Right cardiac atrium (tissue), 5 donors: ENCODE data around the gene TNS3. TPM values are rescaled to one million over a fixed set of nuclear protein-coding genes. Genes with fewer than 3 reads are reported as not detected.

ENCODE experiments used
- ATAC-seq, 2 donors: fragments of 200-7000 bp; cut with Tn5 transposase; one replicate each; pipeline versions ENCODE4 v1.8.0 to v1.9.1; 2020; ENCODE audit warnings: moderate library complexity in 2 of 2, mild to moderate bottlenecking in 1 of 2
- DNase-seq, 3 donors: peaks; one replicate each; pipeline ENCODE4 v3.0.0-alpha.2; 2020
- H3K27ac ChIP-seq: one replicate; pipeline ENCODE4 v1.5.1; 2013; ENCODE audit warnings: mild to moderate bottlenecking, low read length, control low read depth, moderate library complexity
- H3K27me3 ChIP-seq: one replicate; pipeline ENCODE4 v1.6.1; 2013; ENCODE audit not compliant: control insufficient read depth, insufficient read depth
- H3K4me1 ChIP-seq: one replicate; pipeline ENCODE4 v1.6.1; 2013; ENCODE audit warnings: low read length; ENCODE audit not compliant: control insufficient read depth, insufficient read depth
- H3K4me3 ChIP-seq: one replicate; pipeline ENCODE4 v1.5.1; 2013; ENCODE audit warnings: low read length, control low read depth
- H3K9me3 ChIP-seq: one replicate; pipeline ENCODE4 v1.6.1; 2013; ENCODE audit warnings: low read length; ENCODE audit not compliant: control insufficient read depth
- WGBS: extraction: QIAGEN DNeasy Blood & Tissue Kit; methylation state at CpG from one replicate; pipeline ENCODE4 v1.1.7; 2013; 5-methylcytosine and 5-hydroxymethylcytosine counted together
- intact Hi-C, 4 donors: fragments of 100-400 bp; cut with DNase I; formaldehyde crosslinking; loops; one replicate each; pipeline versions ENCODE4 v1.11.0 to v1.14.0; 2022 to 2023
- polyA plus RNA-seq: library from polyadenylated mRNA; stranded (reverse); fragments of 200-250 nt; gene quantifications from one replicate; pipeline ENCODE4 v1.2.3, GENCODE V29; 2013
- total RNA-seq, 4 donors: library from RNA; stranded (reverse); fragmentation: NEBNext Ultra II Directional; extraction: Animal tissue kit (Norgen Biotek cat#: 25700); gene quantifications; one replicate each; pipeline ENCODE4 v1.2.1, GENCODE V29; 2021
- donor health status: healthy with polysubstance abuse.
- donor health status: DM: no; HTN: yes; CAD: no.
- donor health status: DM: no; HTN: no; CAD: no.
- donor health status: DM: no; HTN: yes; CAD: no; lungs with severe emphysema.
- donor health status: DM: yes; HTN: yes; CAD: no.

Gene TNS3
- total and polyA plus RNA-seq, 5 donors: 19.7 to 48.3 (median 40.4) TPM

DNA sequence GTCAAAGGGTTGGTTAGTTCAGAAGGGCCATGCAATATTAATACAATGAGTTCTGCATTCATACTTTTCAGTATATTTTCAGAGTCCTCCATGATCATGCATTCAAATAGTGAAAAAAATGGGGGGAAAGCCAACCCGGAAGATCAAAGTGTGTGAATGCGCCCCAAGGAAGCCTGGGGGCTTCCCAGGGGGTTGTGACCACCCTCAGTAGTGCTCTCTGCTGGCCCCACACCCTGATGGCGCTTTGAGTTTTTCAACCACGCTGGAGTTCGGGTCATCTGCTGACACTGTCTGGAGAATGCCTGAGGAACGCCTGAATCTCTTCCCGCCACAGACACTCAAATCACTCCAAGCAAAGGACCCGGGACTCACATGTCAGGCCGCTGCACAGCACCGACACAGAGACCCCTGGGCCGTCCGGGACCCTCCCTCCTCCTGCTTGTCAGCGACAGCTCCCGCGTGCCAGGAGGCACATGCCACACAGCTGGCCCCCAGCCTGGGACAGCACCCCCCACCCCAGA, 1.0 kb downstream of the TNS3 start:
- Histone ChIP-seq H3K27ac (no peak overlapping the region), H3K4me1 (peaks cover 19% of the 10 kb centered on the region), H3K4me3 (peak overlapping the region; percentile 65), H3K27me3 (no peaks in the 10 kb centered on the region), H3K9me3 (no peaks in the 10 kb centered on the region)
- WGBS: 9% methylated on average over 15 of the region's 15 CpGs
- DNase-seq (peak in 1 of 3 donors; percentile 66), ATAC-seq (peak in 1 of 2 donors; percentile 4)
- intact Hi-C loops: loop anchor here in 1 of 4 donors (10.0 kb wide), 1 partner anchor 136 kb away; no protein-coding TSS in a partner anchor

- intact Hi-C loops: loop anchor here in 1 of 4 donors (10.0 kb wide), 1 partner anchor 135 kb away; no protein-coding TSS in a partner anchor
- peak overlapping the region; percentile 65 for H3K4me3 ChIP-seq
- H3K27me3 ChIP-seq: no peaks in the 10 kb centered on the region
These were observed 1.7 kb downstream of the TNS3 start for GRCh38 chr7:47580175-47580706.

DNA sequence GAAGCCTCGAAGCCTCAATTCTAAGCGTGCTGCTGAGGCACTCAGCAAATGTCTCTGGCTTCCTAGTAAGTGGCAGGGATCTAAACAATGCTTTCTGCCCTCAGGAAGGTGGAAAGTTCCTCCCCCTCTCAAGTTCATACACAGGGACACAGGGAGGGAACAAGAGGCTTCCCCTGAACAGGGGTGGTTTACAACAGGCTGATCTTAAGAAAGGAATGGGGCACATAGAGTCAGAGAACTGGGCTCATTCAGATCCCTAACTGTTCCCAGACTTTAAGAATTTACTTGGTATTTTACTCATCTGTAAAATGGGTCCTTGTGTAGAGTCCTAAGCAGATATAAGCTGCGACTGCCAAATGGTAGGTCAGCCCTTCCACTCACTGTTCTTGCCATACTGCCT, 2.5 kb downstream of the TNS3 start:
- 80% methylated on average over 3 of the region's 3 CpGs for WGBS
- intact Hi-C loops: loop anchor here in 1 of 4 donors (10.0 kb wide), 1 partner anchor 145 kb away; no protein-coding TSS in a partner anchor
- Histone ChIP-seq H3K27me3 (no peaks in the 10 kb centered on the region), H3K9me3 (no peaks in the 10 kb centered on the region), H3K27ac (no peak overlapping the region), H3K4me3 (no peak overlapping the region), H3K4me1 (peaks cover 19% of the 10 kb centered on the region)
- ATAC-seq (no peak), DNase-seq (no peak)

More at GRCh38 chr7:47580175-47580706, 1.7 kb downstream of the TNS3 start:
- peak in 1 of 3 donors; percentile 72 for DNase-seq
- no peak for ATAC-seq
- WGBS: 62% methylated on average over 7 of the region's 7 CpGs
- H3K4me1 ChIP-seq: peaks cover 19% of the 10 kb centered on the region
- H3K27ac ChIP-seq: no peak overlapping the region
- H3K9me3 ChIP-seq: no peaks in the 10 kb centered on the region

GRCh38 chr7:47578579-47579270, 3.2 kb downstream of the TNS3 start:
- peak in 1 of 2 donors; percentile 18 for ATAC-seq

GRCh38 chr7:47577321-47577919, 4.5 kb downstream of the TNS3 start:
- intact Hi-C loops: loop anchor here in 1 of 4 donors (10.0 kb wide), 1 partner anchor 143 kb away; no protein-coding TSS in a partner anchor
- no peak overlapping the region for H3K4me3 ChIP-seq
- H3K27me3 ChIP-seq: no peaks in the 10 kb centered on the region
- ATAC-seq (peak; percentile 32 to 40), DNase-seq (peak in 2 of 3 donors; percentile 81 to 86)
- 39% methylated on average over 14 of the region's 14 CpGs for WGBS
- peak overlapping the region; percentile 58 for H3K27ac ChIP-seq
- no peaks in the 10 kb centered on the region for H3K9me3 ChIP-seq
- H3K4me1 ChIP-seq: peaks cover 19% of the 10 kb centered on the region

More at GRCh38 chr7:47578579-47579270, 3.2 kb downstream of the TNS3 start:
- WGBS: 49% methylated on average over 18 of the region's 18 CpGs
- Histone ChIP-seq H3K4me3 (no peak overlapping the region), H3K27me3 (no peaks in the 10 kb centered on the region), H3K9me3 (no peaks in the 10 kb centered on the region), H3K4me1 (peaks cover 19% of the 10 kb centered on the region), H3K27ac (no peak overlapping the region)
- intact Hi-C loops: loop anchor here in 1 of 4 donors (10.0 kb wide), 1 partner anchor 144 kb away; no protein-coding TSS in a partner anchor
- DNase-seq: no peak

DNA sequence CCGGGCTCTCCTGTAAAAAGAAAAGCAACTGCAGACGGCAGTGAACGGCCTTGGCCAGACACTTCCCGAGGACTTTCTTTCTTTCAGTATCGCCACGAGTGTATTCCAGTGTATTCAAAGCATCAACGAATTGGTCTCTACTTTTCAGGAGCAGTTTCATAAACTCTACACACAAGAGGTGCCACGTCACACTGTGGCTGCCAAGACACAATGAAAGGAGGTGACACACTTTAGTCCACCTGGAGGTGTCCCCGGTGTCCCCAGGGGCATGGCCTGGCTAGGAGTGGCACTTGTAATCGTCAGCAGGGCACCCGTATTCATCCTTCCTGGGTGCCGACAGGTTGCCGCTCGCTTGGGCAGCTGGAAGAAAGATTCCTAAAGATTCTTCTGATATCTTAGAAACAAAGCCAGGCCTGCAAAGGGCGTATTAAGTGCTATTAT, 5.0 kb downstream of the TNS3 start:
- 17% methylated on average over 15 of the region's 15 CpGs for WGBS
- no peak for ATAC-seq

GRCh38 chr7:47576031-47576865, 5.7 kb downstream of the TNS3 start:
- H3K27me3 ChIP-seq: no peaks in the 10 kb centered on the region
- ATAC-seq (peak; percentile 55 to 60), DNase-seq (peak; percentile 73 to 91 (median 86))
- H3K4me3 ChIP-seq: no peak overlapping the region
- peak overlapping the region; percentile 58 for H3K27ac ChIP-seq
- intact Hi-C loops: loop anchor here in 1 of 4 donors (10.0 kb wide), 1 partner anchor 141 kb away; no protein-coding TSS in a partner anchor
- 56% methylated on average over 13 of the region's 13 CpGs for WGBS
- peaks cover 29% of the 10 kb centered on the region for H3K4me1 ChIP-seq
- no peaks in the 10 kb centered on the region for H3K9me3 ChIP-seq

More for the DNA sequence above, 5.0 kb downstream of the TNS3 start:
- DNase-seq: no peak
- no peaks in the 10 kb centered on the region for H3K9me3 ChIP-seq
- H3K27ac ChIP-seq: peak overlapping the region; percentile 58
- no peak overlapping the region for H3K4me3 ChIP-seq
- peaks cover 22% of the 10 kb centered on the region for H3K4me1 ChIP-seq
- intact Hi-C loops: loop anchor here in 1 of 4 donors (10.0 kb wide), 1 partner anchor 142 kb away; no protein-coding TSS in a partner anchor
- no peaks in the 10 kb centered on the region for H3K27me3 ChIP-seq

DNA sequence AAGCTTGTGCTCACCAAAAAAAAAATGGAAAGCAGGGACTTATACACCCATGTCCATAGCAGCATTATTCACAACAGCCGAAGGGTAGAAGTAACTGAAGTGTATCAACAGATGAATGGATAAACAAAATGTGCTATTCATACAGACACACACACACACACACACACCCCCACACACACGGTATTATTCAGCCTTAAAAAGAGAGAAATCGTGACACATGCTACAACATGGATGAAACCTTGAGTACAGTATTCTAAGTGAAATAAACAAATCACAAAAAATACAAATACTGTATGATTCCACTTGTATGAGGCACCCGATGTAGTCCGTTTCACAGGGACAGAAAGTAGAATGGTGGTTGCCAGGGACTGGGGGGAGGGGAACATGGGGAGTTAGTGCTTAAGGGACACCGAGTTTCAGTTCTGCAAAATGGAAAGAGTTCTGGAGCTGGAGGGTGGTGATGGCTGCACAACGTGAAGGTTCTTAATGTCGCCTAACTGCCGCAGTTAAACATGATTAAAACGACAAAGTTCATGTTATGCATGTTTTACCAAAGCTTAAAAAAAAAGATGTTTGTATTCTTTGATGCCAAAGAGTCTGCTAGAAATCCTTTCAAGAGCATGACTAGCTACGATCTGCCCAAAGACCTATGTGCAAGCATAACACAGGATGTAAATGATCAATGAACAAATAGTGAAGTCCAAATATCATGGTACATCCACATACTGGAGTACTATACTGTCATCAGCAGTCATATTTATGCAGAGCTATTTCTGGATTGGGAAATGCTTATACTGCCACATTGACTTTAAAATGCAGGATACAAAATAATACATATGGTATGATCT, 7.2 kb downstream of the TNS3 start:
- H3K4me1 ChIP-seq: peaks cover 34% of the 10 kb centered on the region

GRCh38 chr7:47573758-47574481, 8.0 kb downstream of the TNS3 start:
- Histone ChIP-seq H3K4me1 (peaks cover 32% of the 10 kb centered on the region), H3K27me3 (no peaks in the 10 kb centered on the region), H3K4me3 (no peak overlapping the region), H3K27ac (no peak overlapping the region), H3K9me3 (no peaks in the 10 kb centered on the region)
- 33% methylated on average over 11 of the region's 11 CpGs for WGBS
- intact Hi-C loops: loop anchor here in 1 of 4 donors (10.0 kb wide), 1 partner anchor 139 kb away; no protein-coding TSS in a partner anchor
- ATAC-seq: no peak
- peak in 1 of 3 donors; percentile 73 for DNase-seq

More for the DNA sequence above, 7.2 kb downstream of the TNS3 start:
- H3K9me3 ChIP-seq: no peaks in the 10 kb centered on the region
- no peak overlapping the region for H3K4me3 ChIP-seq
- no peak for ATAC-seq
- H3K27ac ChIP-seq: no peak overlapping the region
- intact Hi-C loops: loop anchor here in 1 of 4 donors (10.0 kb wide), 1 partner anchor 140 kb away; no protein-coding TSS in a partner anchor
- WGBS: 78% methylated on average over 11 of the region's 11 CpGs
- no peaks in the 10 kb centered on the region for H3K27me3 ChIP-seq
- peak in 1 of 3 donors; percentile 67 for DNase-seq
